NCI-H524 (cell line): ENCODE results near the gene RILP.

Source experiments
- DNase-seq, 2 experiments: peaks; one replicate each; lab custom pipeline; 2025; lab: John Stamatoyannopoulos, UW

Gene RILP

GRCh38 chr17:1629504-1630310 lies 20.0 kb downstream of the RILP start:
- peak; percentile 15 to 49 for DNase-seq

GRCh38 chr17:1628856-1629503 lies 20.7 kb downstream of the RILP start:
- peak; percentile 89 to 93 for DNase-seq

DNA sequence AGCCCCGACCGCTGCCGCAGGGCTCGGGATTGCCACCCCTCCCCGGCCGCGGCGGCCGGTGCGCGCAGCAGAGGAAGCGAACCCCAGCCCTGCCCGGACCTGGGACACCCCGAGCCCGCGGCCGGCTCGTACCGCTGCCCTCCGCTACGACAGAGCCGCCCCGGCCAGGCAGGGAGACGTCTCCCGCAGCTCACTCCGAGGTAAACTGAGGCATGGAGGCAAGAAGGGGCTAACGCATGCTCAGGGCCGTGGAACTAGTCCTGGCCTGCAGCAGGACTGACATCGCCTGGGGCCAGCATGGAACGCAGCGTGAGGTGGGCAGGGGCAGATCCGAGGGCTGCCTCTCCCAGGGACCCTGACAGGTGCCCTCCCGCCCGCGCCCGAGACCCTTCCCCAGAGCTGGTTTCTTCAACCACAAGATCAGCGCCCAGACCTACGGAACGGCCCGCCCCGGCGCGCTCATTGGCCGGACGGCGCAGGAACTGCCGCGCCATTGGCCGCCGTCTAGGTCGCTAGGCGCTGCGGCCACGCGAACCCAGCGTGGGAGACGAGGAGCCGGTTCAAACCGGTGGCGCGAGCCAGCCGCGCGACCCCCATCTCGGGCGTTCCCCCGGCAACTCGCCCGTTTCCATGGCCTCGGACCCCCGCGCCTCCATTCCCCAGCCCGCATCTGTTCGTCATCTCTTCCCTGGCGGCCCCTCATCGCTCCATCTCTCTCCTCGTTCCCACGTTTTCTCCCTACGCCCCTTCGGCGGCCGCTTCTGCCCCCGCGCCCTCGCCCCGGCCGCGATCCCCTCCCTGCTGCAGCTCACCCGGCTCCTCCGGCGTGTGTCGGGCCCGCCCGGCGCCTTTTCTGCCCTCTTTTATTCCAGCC lies 21.4 kb downstream of the RILP start, which contains the start of gene SLC43A2:
TSS of gene SLC43A2 (minus strand) at position 853 of the 874 bp plus-strand sequence. CDS start 960 bp downstream, outside the sequence.
- peak; percentile 59 to 86 for DNase-seq

- DNase-seq = no peak
These were observed 22.3 kb downstream of the RILP start for GRCh38 chr17:1627182-1627981.

DNA sequence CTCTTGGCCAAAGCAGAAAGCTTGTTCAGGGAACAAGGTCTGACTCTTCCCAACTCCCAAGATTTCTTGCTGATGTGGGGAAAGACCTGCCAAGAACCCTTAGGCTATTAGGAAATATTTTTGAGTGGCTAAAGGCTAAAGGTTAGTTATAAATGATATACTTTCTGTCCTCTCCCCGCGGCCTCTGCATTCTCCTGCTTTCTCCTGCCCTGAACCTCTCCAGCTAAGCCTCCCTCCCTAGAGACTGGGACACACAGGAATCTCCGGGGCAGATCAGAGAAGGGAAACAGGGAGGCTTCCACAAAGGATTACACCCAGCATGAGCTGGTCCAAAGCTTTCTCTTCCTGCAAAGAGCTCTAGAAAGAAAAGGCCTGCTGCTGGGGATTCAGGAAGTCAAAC lies 23.3 kb downstream of the RILP start:
- DNase-seq = no peak

DNA sequence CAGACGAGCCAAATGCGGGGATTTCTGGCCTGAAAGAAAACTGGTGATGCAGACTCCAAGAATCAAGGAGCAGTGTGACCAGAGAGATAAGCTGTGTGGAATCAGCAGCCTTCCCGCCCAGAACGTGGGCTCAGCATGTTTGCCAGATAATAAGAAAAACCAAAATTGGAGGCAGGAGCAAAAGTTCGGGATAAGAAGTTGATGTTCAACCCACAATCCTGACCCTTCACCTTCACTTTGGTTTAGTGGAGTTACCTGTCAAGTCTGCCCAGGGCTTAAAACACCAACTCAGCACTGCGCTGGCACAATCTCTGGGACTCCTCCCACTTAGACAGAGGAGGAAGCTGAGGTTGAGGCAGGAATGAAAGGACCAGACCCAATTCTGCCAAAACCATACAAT lies 24.1 kb downstream of the RILP start:
- no peak for DNase-seq

DNA sequence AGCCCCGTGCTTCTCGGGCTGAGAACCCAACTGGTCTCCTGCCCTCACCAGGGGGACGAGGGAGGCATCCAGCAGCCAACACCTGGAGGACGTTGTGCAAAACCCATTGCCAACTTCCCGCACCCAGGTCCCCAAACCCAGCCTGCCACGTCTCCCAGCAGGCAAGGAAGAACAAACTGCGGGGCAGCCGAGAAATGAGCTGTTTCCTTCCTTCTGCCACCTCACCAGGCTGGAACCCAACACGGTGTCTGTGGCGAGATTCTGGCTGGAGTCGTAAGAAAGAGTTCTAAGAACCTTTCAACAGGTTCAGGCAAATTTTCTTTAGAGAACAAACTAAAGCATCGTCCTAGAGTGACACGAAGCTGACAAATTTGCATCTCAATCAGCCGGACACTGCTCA lies 24.6 kb downstream of the RILP start:
- no peak for DNase-seq

- no peak for DNase-seq
These were observed 25.0 kb downstream of the RILP start for GRCh38 chr17:1624650-1625049.

GRCh38 chr17:1623057-1623630 lies 26.5 kb downstream of the RILP start:
- no peak for DNase-seq

DNA sequence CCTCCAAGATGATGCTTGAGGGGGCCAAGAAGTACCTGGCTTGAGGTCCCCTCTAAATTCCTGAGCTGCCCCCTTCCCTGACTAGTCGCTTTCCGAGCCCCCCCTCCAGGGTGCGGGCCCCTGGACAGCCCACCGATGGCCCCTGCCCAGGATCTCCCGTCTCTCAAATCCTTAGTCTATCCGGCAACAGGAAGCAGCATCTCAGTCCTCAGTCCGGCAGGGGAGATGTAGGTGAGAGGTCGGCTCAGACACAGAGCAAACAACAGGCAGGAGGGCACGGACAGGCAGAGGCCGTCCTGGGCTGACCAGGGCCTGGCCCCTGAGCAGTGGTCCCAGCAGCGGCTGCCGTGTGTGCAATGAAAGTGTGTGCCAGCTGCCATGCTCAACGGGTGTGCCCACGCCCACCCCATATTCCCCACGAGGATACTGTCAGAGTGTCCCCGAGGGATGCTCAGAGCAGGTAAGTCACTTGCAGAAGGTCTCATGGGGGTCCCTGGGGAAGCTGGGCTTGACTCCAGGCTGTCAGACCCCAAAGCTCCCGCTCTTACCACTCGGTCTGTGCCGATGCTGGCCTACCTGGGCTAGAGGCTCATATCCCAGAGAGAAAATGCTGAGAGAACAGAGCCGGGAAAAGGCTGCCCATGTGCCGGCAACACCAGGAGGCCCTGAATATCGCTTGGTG lies 28.3 kb downstream of the RILP start:
- no peak for DNase-seq

- DNase-seq = no peak
These were observed 29.2 kb downstream of the RILP start for GRCh38 chr17:1620486-1620885.

DNA sequence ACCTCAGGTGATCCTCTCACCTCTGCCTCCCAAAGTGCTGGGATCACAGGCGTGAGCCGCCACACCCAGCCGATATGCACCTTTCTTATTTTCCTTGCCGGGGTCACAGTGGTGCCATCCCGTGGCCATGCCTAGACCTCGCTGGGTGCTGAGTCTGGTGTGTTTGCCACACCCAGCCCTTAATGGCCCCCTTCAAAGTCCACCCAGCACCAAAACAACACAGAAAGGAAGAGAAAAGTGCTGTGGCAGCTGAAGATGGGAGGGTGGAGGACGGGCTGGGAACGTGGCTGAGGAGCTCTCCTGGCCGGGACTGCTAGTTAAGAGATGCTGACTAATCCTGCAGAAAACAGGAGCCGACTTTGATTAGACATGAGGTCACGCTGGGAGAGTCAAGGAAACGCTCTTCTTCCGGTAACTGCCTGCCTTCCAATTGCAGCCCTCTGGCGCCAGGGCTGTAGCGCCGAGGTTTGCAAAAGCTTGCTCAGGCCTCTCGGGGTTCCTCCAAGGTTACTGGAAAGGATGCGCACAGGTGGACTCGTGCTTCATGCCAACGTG lies 32.0 kb downstream of the RILP start:
- no peak for DNase-seq

GRCh38 chr17:1616101-1616500 lies 33.6 kb downstream of the RILP start:
- no peak for DNase-seq

- DNase-seq = no peak
These were observed 37.3 kb downstream of the RILP start for GRCh38 chr17:1612400-1612799.

DNA sequence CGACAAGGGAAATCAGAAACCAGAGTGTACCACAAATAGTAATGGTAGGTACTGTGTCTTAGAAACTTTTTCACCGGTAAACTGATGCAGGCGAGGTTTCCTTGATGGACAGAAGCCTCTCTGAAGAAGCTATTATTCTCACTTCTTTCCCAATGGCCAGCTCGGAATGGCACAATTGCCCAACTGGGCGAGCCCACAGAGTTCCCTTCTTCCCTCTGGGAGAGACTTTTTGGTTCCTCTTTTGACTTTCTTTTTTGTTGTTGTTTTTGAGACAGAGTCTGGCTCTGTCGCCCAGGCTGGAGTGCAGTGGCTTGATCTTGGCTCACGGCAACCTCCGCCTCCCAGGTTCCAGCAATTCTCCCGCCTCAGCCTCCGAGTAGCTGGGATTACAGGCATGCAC lies 38.0 kb downstream of the RILP start:
- DNase-seq = no peak

GRCh38 chr17:1608676-1609075 lies 41.0 kb downstream of the RILP start:
- no peak for DNase-seq

- no peak for DNase-seq
These were observed 41.7 kb downstream of the RILP start for GRCh38 chr17:1607971-1608320.

DNA sequence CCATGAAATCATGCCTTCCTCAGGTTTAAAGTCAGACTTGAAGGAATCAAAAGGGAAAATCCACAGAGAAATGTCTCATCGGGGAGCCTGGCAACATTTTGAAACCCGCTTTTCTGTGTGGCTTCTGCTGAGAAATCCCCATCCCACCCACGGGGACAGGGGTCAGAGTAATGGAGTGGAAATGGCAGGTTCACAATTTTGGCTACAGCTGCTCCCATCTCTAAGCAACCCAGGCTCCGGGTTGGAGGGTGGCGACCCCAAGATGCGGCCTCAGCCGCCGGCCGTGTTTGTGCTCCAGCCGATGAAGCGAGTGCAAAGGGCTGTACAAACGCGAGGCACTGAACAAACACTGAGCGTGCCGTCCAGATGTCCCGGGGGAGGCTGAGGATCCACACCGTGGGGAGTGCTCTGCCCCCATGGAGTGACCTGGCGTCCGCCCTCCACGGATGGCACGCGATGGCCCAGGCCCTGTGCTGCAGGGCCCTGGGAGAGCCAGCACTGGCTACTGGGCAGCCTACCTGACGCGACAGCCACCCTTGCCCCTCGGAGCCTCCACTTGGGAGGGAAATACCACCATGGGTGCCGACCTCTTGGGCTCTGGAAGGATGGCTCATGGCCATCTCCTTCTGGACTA lies 43.2 kb downstream of the RILP start:
- DNase-seq = no peak

- DNase-seq = no peak
These were observed 43.9 kb downstream of the RILP start for GRCh38 chr17:1605681-1606351.
